Gastrocnemius medialis (tissue), 4 donors: ENCODE data around the gene GRID1.

Experiments
- CTCF ChIP-seq, 5 experiments: fragments of 450-650 bp in 3 of 5; fragments of 200-600 bp in 2 of 5; sonication (generic) in 2 of 5; IDR thresholded peaks in 4 of 5; conservative IDR thresholded peaks in 1 of 5; 1 replicate in 4 of 5; 2 replicates in 1 of 5; pipeline ENCODE4 v1.5.1; 2016 to 2019; ENCODE audit warnings: antibody characterized with exemption in 5 of 5, mild to moderate bottlenecking in 3 of 5, moderate library complexity in 3 of 5
- POLR2A ChIP-seq, 2 donors: fragments of 450-650 bp; IDR thresholded peaks; one replicate each; pipeline ENCODE4 v1.6.1; 2017; ENCODE audit warnings: antibody characterized with exemption in 2 of 2, mild to moderate bottlenecking in 2 of 2, moderate library complexity in 2 of 2

GRCh38 chr10:86219271-86219670 is 147.3 kb downstream of the GRID1 start:
- no peak for TF ChIP-seq POLR2A (IDR thresholded peaks at IDR 0.05)
- no peak for TF ChIP-seq CTCF (IDR thresholded peaks at IDR 0.05 in 4 of 5, conservative IDR thresholded peaks at IDR 0.05 in 1 of 5)
